HG02798 (cell line): ENCODE measurements around the gene TK2.
"Not testable (repeated sequence)": the region's sequence is repeated elsewhere in the genome, so short reads cannot be mapped to it uniquely, and the experiment has no call there.

Experiments
- ATAC-seq: cut with Tn5 transposase; IDR thresholded peaks from one replicate; pipeline ENCODE4 v1.9.1; 2021; ENCODE audit warnings: mild to moderate bottlenecking; ENCODE audit not compliant: unreplicated experiment, poor library complexity

The TK2 gene

GRCh38 chr16:66510298-66510697 lies 39.6 kb downstream of the TK2 start:
- ATAC-seq, result no peak

- ATAC-seq, result no peak
Observed at GRCh38 chr16:66509576-66509975, 40.3 kb downstream of the TK2 start.

GRCh38 chr16:66508914-66509496 lies 40.9 kb downstream of the TK2 start:
- no peak for ATAC-seq

- no peak for ATAC-seq
Observed at GRCh38 chr16:66508248-66508913, 41.5 kb downstream of the TK2 start.

GRCh38 chr16:66507731-66508239 lies 42.1 kb downstream of the TK2 start:
- no peak for ATAC-seq

- no peak for ATAC-seq
Observed at GRCh38 chr16:66503612-66504011, 46.3 kb downstream of the TK2 start.

GRCh38 chr16:66503030-66503429 lies 46.9 kb downstream of the TK2 start:
- ATAC-seq, result no peak

- no peak for ATAC-seq
Observed at GRCh38 chr16:66502020-66502913, 47.7 kb downstream of the TK2 start.

GRCh38 chr16:66501563-66501962 lies 48.4 kb downstream of the TK2 start:
- not testable (repeated sequence) for ATAC-seq

- ATAC-seq, result not testable (repeated sequence)
Observed at GRCh38 chr16:66497921-66498320, 52.0 kb downstream of the TK2 start.

GRCh38 chr16:66496226-66496625 lies 53.7 kb downstream of the TK2 start:
- ATAC-seq, result not testable (repeated sequence)

GRCh38 chr16:66495440-66495839 lies 54.5 kb downstream of the TK2 start:
- no peak for ATAC-seq

- no peak for ATAC-seq
Observed at GRCh38 chr16:66494916-66495315, 55.0 kb downstream of the TK2 start.

- ATAC-seq, result no peak
Observed at GRCh38 chr16:66493490-66494401, 56.2 kb downstream of the TK2 start.

- no peak for ATAC-seq
Observed at GRCh38 chr16:66491716-66492064, 58.2 kb downstream of the TK2 start.

- no peak for ATAC-seq
Observed at GRCh38 chr16:66490774-66491715, 58.9 kb downstream of the TK2 start.

GRCh38 chr16:66489818-66490217 lies 60.1 kb downstream of the TK2 start:
- ATAC-seq, result no peak

GRCh38 chr16:66489385-66489784 lies 60.5 kb downstream of the TK2 start:
- no peak for ATAC-seq

- ATAC-seq, result no peak
Observed at GRCh38 chr16:66488505-66488904, 61.4 kb downstream of the TK2 start.
